GM23248 (cell line): ENCODE results near the gene L3MBTL2.

ENCODE experiments used
- EZH2 ChIP-seq: fragments of 200-600 bp; sonication (generic); IDR thresholded peaks from 2 replicates; pipeline ENCODE4 v1.6.1; 2018; ENCODE audit warnings: antibody characterized with exemption, mild to moderate bottlenecking; ENCODE audit not compliant: insufficient read depth, poor library complexity, severe bottlenecking
- EZH2phosphoT487 ChIP-seq: fragments of 200-600 bp; sonication (generic); IDR thresholded peaks from 2 replicates; pipeline ENCODE4 v1.6.1; 2018; ENCODE audit warnings: antibody characterized with exemption, moderate library complexity, mild to moderate bottlenecking, low read depth; ENCODE audit not compliant: insufficient read depth

GRCh38 chr22:41238570-41239442 is 33.7 kb downstream of the L3MBTL2 start:
- TF ChIP-seq EZH2phosphoT487 (no peak), EZH2 (no peak)
